ENCODE data around the gene CFAP20DC. TPM values are rescaled to one million over a fixed set of nuclear protein-coding genes. Genes with fewer than 3 reads are reported as not detected.

Gene CFAP20DC
- total RNA-seq, 1 donor from 2014 or later, result 4.2 TPM

DNA sequence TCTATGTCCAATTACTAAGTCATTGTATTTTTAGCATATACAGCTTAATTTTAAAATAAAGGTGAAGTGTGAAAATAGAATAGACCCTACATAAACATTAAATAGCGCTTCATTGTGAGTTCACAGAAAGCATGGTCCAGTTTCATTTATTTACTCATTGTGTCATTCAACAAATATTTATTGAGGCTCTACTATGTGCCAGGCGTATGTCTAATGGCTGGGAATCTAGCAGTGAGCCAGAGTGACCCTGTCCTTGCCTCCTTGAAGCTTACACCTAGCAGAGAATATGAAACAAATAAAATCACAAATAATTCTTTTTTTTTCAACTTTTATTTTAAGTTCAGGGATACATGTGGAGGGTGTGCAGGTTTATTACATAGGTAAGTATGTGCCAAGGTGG, 161.7 kb downstream of the CFAP20DC start:
- TF ChIP-seq, protein P1, sequence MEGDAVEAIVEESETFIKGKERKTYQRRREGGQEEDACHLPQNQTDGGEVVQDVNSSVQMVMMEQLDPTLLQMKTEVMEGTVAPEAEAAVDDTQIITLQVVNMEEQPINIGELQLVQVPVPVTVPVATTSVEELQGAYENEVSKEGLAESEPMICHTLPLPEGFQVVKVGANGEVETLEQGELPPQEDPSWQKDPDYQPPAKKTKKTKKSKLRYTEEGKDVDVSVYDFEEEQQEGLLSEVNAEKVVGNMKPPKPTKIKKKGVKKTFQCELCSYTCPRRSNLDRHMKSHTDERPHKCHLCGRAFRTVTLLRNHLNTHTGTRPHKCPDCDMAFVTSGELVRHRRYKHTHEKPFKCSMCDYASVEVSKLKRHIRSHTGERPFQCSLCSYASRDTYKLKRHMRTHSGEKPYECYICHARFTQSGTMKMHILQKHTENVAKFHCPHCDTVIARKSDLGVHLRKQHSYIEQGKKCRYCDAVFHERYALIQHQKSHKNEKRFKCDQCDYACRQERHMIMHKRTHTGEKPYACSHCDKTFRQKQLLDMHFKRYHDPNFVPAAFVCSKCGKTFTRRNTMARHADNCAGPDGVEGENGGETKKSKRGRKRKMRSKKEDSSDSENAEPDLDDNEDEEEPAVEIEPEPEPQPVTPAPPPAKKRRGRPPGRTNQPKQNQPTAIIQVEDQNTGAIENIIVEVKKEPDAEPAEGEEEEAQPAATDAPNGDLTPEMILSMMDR (IDR thresholded peaks at IDR 0.05; ENCODE audit: unreplicated experiment), result no peak
- H3K4me1 Mint-ChIP-seq (ENCODE audit: unreplicated experiment), result no peaks in the 10 kb centered on the region
- H3K9me3 Mint-ChIP-seq (ENCODE audit: unreplicated experiment), result peaks cover 9% of the 10 kb centered on the region
- no peak overlapping the region for H3K27ac Mint-ChIP-seq (ENCODE audit: unreplicated experiment)
- no peak for DNase-seq (ENCODE audit: low spot score)
- H3K4me3 Mint-ChIP-seq (ENCODE audit: unreplicated experiment), result no peak overlapping the region
- peaks cover 4% of the 10 kb centered on the region for H3K36me3 Mint-ChIP-seq (ENCODE audit: low read depth, unreplicated experiment)
- peaks cover 3% of the 10 kb centered on the region for H3K27me3 Mint-ChIP-seq (ENCODE audit: unreplicated experiment)

DNA sequence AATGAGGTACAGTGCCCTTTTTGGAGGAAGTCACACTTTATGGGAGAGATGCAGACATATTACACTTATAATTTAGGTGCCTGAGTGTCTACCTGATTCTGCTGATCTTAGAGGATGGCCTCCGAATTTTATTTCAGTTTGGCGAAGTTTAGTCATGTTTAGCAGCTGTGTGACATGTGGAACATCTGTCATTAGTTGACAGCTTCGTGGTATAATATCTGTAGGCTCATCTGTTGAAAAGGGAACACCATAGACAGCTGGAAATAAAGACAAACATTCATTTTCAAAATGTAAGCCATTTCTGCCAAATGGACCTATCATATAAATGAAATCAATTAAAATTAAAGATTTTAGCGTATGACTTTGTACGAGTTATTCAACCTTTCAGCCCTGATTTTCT, 165.4 kb downstream of the CFAP20DC start:
- Mint-ChIP-seq H3K4me1 (ENCODE audit: unreplicated experiment) (no peaks in the 10 kb centered on the region), H3K27me3 (ENCODE audit: unreplicated experiment) (peaks cover 3% of the 10 kb centered on the region), H3K36me3 (ENCODE audit: low read depth, unreplicated experiment) (no peaks in the 10 kb centered on the region), H3K27ac (ENCODE audit: unreplicated experiment) (no peak overlapping the region), H3K4me3 (ENCODE audit: unreplicated experiment) (no peak overlapping the region), H3K9me3 (ENCODE audit: unreplicated experiment) (no peaks in the 10 kb centered on the region)
- TF ChIP-seq, protein P1 (IDR thresholded peaks at IDR 0.05; ENCODE audit: unreplicated experiment), result no peak
- no peak for DNase-seq (ENCODE audit: low spot score)

DNA sequence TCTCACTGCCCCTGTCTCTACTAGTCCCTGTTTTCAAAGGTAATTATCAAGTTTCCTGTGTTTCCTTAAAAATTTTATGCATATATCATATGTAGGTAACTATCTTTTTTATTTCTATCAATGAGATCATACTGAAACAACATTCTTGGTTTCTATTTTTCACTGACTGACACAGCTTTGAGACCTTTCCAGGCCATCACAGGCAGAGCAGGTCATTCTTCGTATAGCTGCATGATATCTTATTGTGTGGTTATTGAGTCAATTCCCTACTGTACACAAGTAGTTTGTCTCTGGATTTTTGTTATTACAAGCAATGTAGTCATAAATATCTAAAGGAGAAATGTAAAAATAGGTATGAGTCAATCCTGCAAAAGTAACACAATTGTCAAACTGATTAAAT, 169.6 kb downstream of the CFAP20DC start:
- Mint-ChIP-seq H3K27ac (ENCODE audit: unreplicated experiment) (no peak overlapping the region), H3K36me3 (ENCODE audit: low read depth, unreplicated experiment) (no peaks in the 10 kb centered on the region), H3K27me3 (ENCODE audit: unreplicated experiment) (no peaks in the 10 kb centered on the region), H3K9me3 (ENCODE audit: unreplicated experiment) (no peaks in the 10 kb centered on the region), H3K4me3 (ENCODE audit: unreplicated experiment) (no peak overlapping the region), H3K4me1 (ENCODE audit: unreplicated experiment) (no peaks in the 10 kb centered on the region)
- TF ChIP-seq, protein P1 (IDR thresholded peaks at IDR 0.05; ENCODE audit: unreplicated experiment), result no peak
- no peak for DNase-seq (ENCODE audit: low spot score)

DNA sequence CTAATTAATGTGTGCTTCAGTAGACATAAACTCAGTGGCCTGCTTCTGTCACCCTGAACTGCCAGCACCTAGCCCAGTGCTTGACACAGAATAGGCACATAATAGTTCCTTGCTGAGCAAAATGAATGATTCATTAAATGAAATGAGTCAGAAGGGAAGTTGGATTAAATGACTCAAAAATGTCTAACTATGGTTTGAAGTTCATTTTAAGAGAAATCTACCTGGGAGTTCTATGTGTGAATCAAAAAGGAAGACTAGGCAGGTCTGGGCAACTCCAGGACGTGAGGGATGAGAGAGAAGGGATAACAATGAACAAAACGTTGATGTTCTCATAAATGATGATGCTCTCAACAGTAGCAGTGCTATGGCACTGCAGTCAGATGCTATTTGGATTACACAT, 175.0 kb downstream of the CFAP20DC start:
- Mint-ChIP-seq H3K9me3 (ENCODE audit: unreplicated experiment) (no peaks in the 10 kb centered on the region), H3K36me3 (ENCODE audit: low read depth, unreplicated experiment) (no peaks in the 10 kb centered on the region), H3K27ac (ENCODE audit: unreplicated experiment) (no peak overlapping the region), H3K4me3 (ENCODE audit: unreplicated experiment) (no peak overlapping the region), H3K4me1 (ENCODE audit: unreplicated experiment) (peaks cover 9% of the 10 kb centered on the region), H3K27me3 (ENCODE audit: unreplicated experiment) (no peaks in the 10 kb centered on the region)
- no peak for DNase-seq (ENCODE audit: low spot score)
- TF ChIP-seq, protein P1 (IDR thresholded peaks at IDR 0.05; ENCODE audit: unreplicated experiment), result no peak

DNA sequence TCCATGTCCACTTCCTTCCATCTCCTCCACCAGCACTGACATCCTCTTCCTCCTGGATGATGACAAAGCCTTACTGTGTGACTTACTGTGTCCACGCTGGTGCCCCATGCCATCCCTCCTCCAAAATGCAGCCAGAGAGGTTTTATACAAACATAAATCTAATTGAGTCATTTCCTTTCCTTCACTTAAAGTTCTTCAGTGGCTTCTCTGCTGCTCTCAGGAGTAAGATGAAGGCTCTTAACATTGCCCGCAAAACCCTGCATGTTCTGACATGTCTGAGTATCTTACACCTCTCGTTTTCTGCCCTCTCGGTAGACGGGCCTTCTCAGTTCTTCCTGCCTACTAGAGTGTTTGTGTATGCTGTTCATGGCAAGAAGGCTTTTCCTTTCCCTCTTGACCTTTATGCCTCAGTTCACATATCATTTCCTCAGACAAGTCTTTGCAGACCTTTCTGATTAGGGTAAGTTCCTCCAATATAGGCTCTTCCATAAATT, 175.5 kb downstream of the CFAP20DC start:
- H3K4me1 Mint-ChIP-seq (ENCODE audit: unreplicated experiment), result peaks cover 9% of the 10 kb centered on the region
- H3K4me3 Mint-ChIP-seq (ENCODE audit: unreplicated experiment), result no peak overlapping the region
- no peaks in the 10 kb centered on the region for H3K36me3 Mint-ChIP-seq (ENCODE audit: low read depth, unreplicated experiment)
- no peak overlapping the region for H3K27ac Mint-ChIP-seq (ENCODE audit: unreplicated experiment)
- no peaks in the 10 kb centered on the region for H3K27me3 Mint-ChIP-seq (ENCODE audit: unreplicated experiment)
- TF ChIP-seq, protein P1 (IDR thresholded peaks at IDR 0.05; ENCODE audit: unreplicated experiment), result no peak
- H3K9me3 Mint-ChIP-seq (ENCODE audit: unreplicated experiment), result no peaks in the 10 kb centered on the region
- DNase-seq (ENCODE audit: low spot score), result no peak
